GM12878 (cell line): ENCODE results near the gene LRP5. TPM values are rescaled to one million over a fixed set of nuclear protein-coding genes. Genes with fewer than 3 reads are reported as not detected.
A peak's percentile ranks its signal among the peaks of the same experiment; 100 is the strongest.

Source experiments
- ATF2 ChIP-seq: IDR thresholded peaks from 2 replicates; pipeline ENCODE4 v1.6.1; 2012; ENCODE audit warnings: low read length, inconsistent platforms
- BHLHE40 ChIP-seq, 2 experiments: fragments of 450-650 bp in 1 of 2; IDR thresholded peaks; 2 replicates each; pipeline ENCODE4 v1.6.1; 2011 to 2017; ENCODE audit warnings: low read depth in 2 of 2, borderline replicate concordance in 1 of 2, improper control_type of control experiment in 1 of 2, low read length in 1 of 2, mild to moderate bottlenecking in 1 of 2
- BRCA1 ChIP-seq: IDR thresholded peaks from 2 replicates; pipeline ENCODE4 v1.6.1; 2011; ENCODE audit warnings: low read depth, low read length, improper control_type of control experiment
- CEBPZ ChIP-seq: fragments of 150-350 bp; IDR thresholded peaks from 2 replicates; pipeline ENCODE4 v1.6.1; 2016; ENCODE audit warnings: low read depth, low read length
- CHD4 ChIP-seq: fragments of 200-600 bp; sonication (generic); IDR thresholded peaks from 2 replicates; pipeline ENCODE4 v1.6.1; 2016; ENCODE audit warnings: mild to moderate bottlenecking
- DPF2 ChIP-seq: fragments of 450-650 bp; IDR thresholded peaks from 2 replicates; pipeline ENCODE4 v1.6.1; 2017; ENCODE audit warnings: mild to moderate bottlenecking
- ESRRA ChIP-seq: IDR thresholded peaks from 2 replicates; pipeline ENCODE4 v1.6.1; 2012; ENCODE audit warnings: mild to moderate bottlenecking, low read length, improper control_type of control experiment
- IKZF1 ChIP-seq: fragments of 450-650 bp; conservative IDR thresholded peaks from 2 replicates; pipeline ENCODE4 v1.6.1; 2017; ENCODE audit warnings: antibody characterized with exemption, mild to moderate bottlenecking
- IKZF2 ChIP-seq, 2 experiments: fragments of 450-650 bp; IDR thresholded peaks; 2 replicates each; pipeline ENCODE4 v1.6.1; 2017; ENCODE audit warnings: mild to moderate bottlenecking in 2 of 2, moderate library complexity in 2 of 2
- KLF5 ChIP-seq: fragments of 450-650 bp; IDR thresholded peaks from 2 replicates; pipeline ENCODE4 v1.6.1; 2014; ENCODE audit warnings: mild to moderate bottlenecking; ENCODE audit not compliant: partially characterized antibody
- MYC ChIP-seq: IDR thresholded peaks from 2 replicates; pipeline ENCODE4 v1.6.1; 2011; ENCODE audit warnings: mild to moderate bottlenecking, low read length, moderate library complexity, inconsistent platforms; ENCODE audit not compliant: insufficient read depth, insufficient replicate concordance, insufficient read length, severe bottlenecking
- NFXL1 ChIP-seq: fragments of 450-650 bp; IDR thresholded peaks from 2 replicates; pipeline ENCODE4 v1.6.1; 2017; ENCODE audit warnings: antibody characterized with exemption, mild to moderate bottlenecking, borderline replicate concordance
- PAX8 ChIP-seq: fragments of 450-650 bp; IDR thresholded peaks from 2 replicates; pipeline ENCODE4 v1.6.1; 2017; ENCODE audit warnings: mild to moderate bottlenecking, moderate library complexity
- PKNOX1 ChIP-seq: fragments of 450-650 bp; IDR thresholded peaks from 2 replicates; pipeline ENCODE4 v1.6.1; 2016; ENCODE audit warnings: mild to moderate bottlenecking
- PRDM15 ChIP-seq: fragments of 450-650 bp; formaldehyde crosslinking; IDR thresholded peaks from 2 replicates; pipeline ENCODE4 v1.4.0; 2020; ENCODE audit warnings: mild to moderate bottlenecking, moderate library complexity
- RAD51 ChIP-seq: fragments of 450-650 bp; IDR thresholded peaks from 2 replicates; pipeline ENCODE4 v1.6.1; 2016; ENCODE audit warnings: moderate library complexity, mild to moderate bottlenecking, inconsistent platforms
- RFX5 ChIP-seq: IDR thresholded peaks from 2 replicates; pipeline ENCODE4 v1.6.1; 2011; ENCODE audit warnings: low read depth, low read length, improper control_type of control experiment
- SMAD1 ChIP-seq: fragments of 450-650 bp; IDR thresholded peaks from 2 replicates; pipeline ENCODE4 v1.6.1; 2018; ENCODE audit warnings: mild to moderate bottlenecking, low read depth; ENCODE audit not compliant: partially characterized antibody
- SREBF1 ChIP-seq: IDR thresholded peaks from 2 replicates; pipeline ENCODE4 v1.6.1; 2012; ENCODE audit warnings: mild to moderate bottlenecking, low read length
- TAF1 ChIP-seq: IDR thresholded peaks from 2 replicates; pipeline ENCODE4 v1.6.1; 2011; ENCODE audit warnings: mild to moderate bottlenecking, low read depth, low read length, borderline replicate concordance
- polyA plus RNA-seq, 11 experiments: library from polyadenylated mRNA; depleted of rRNA in 4 of 11; unstranded in 6 of 11; stranded (reverse) in 5 of 11; fragments of >200 nt; fragmentation: Nextera tagmentation in 4 of 11; fragmentation: Illumina TruSeq in 1 of 11; extraction: Ambion mirVana in 4 of 11; extraction: Trizol in 1 of 11; gene quantifications; 1 replicate in 1 of 11; 2 replicates in 10 of 11; pipeline versions ENCODE4 v1.2.1 to v1.2.3, GENCODE V29; 2011 to 2016; ENCODE audit warnings: inconsistent platforms in 2 of 11, missing spikeins in 2 of 11, low read depth in 1 of 11
- total RNA-seq, 4 experiments: library from RNA; depleted of rRNA in 3 of 4; stranded (reverse); fragments of >200 nt in 3 of 4; fragmentation: Illumina TruSeq in 1 of 4; extraction: Trizol in 1 of 4; gene quantifications; 2 replicates each; pipeline versions ENCODE4 v1.2.1 to v1.2.3, GENCODE V29; 2013 to 2021

LRP5 gene
- total and polyA plus RNA-seq, 10 of the 15 experiments (the other 5 are each of a cell fraction or from before 2014, with no cell fraction given) = 0.37 to 34.0 (median 6.6) TPM

- TF ChIP-seq BHLHE40 (IDR thresholded peaks at IDR 0.05; ENCODE audit: borderline replicate concordance in 1 of 2, low read depth in 2 of 2, low read length in 1 of 2) = peak; percentile 31 to 55; a peak in 1 of 4 replicates
- no peak for TF ChIP-seq SMAD1
- no peak for TF ChIP-seq IKZF1
- TF ChIP-seq BRCA1 = no peak
- TF ChIP-seq MYC = no peak
- peak; percentile 87 for TF ChIP-seq KLF5
- no peak for TF ChIP-seq IKZF2 (IDR thresholded peaks at IDR 0.05)
- TF ChIP-seq TAF1 = no peak
- TF ChIP-seq RAD51 = no peak
- TF ChIP-seq PKNOX1 = peak; percentile 56
- no peak for TF ChIP-seq CEBPZ
- TF ChIP-seq SREBF1 = no peak
- TF ChIP-seq ATF2 = no peak
- TF ChIP-seq PRDM15 = no peak
- no peak for TF ChIP-seq ESRRA
- no peak for TF ChIP-seq CHD4
- TF ChIP-seq RFX5 = no peak
- no peak for TF ChIP-seq DPF2
- TF ChIP-seq PAX8 = no peak
- TF ChIP-seq NFXL1 = no peak
Measured at GRCh38 chr11:68271023-68271780, 41.2 kb upstream of the LRP5 start (continued).
